HepG2 (cell line): ENCODE results near the gene CD9. TPM values are rescaled to one million over a fixed set of nuclear protein-coding genes. Genes with fewer than 3 reads are reported as not detected.
A peak's percentile ranks its signal among the peaks of the same experiment; 100 is the strongest.

ENCODE experiments used
- BHLHE40 ChIP-seq: IDR thresholded peaks from 2 replicates; pipeline ENCODE4 v1.6.1; 2011; ENCODE audit warnings: low read length, improper control_type of control experiment
- CHD2 ChIP-seq: IDR thresholded peaks from 2 replicates; pipeline ENCODE4 v1.6.1; 2011; ENCODE audit warnings: low read depth, low read length, improper control_type of control experiment
- CHD4 ChIP-seq: fragments of 200-600 bp; sonication (generic); IDR thresholded peaks from 2 replicates; pipeline ENCODE4 v1.7.0; 2017; ENCODE audit warnings: mild to moderate bottlenecking, low read length, borderline replicate concordance
- HDAC6 ChIP-seq: fragments of 200-600 bp; sonication (generic); IDR thresholded peaks from 2 replicates; pipeline ENCODE4 v1.7.0; 2017; ENCODE audit warnings: mild to moderate bottlenecking, antibody characterized with exemption, low read length, low read depth
- HNF4A ChIP-seq: sonication (generic); formaldehyde crosslinking; IDR thresholded peaks from 2 replicates; pipeline ENCODE4 v1.4.0; 2020; ENCODE audit warnings: missing genetic modification reagents
- ISL2 ChIP-seq: sonication (generic); formaldehyde crosslinking; IDR thresholded peaks from 2 replicates; pipeline ENCODE4 v1.5.0; 2020; ENCODE audit warnings: missing genetic modification reagents
- JUN ChIP-seq: sonication (generic); formaldehyde crosslinking; IDR thresholded peaks from 2 replicates; pipeline ENCODE4 v1.4.0; 2020; ENCODE audit warnings: mild to moderate bottlenecking, missing genetic modification reagents
- MAX ChIP-seq: IDR thresholded peaks from 2 replicates; pipeline ENCODE4 v1.6.1; 2012; ENCODE audit warnings: inconsistent platforms
- MED1 ChIP-seq: sonication (generic); formaldehyde crosslinking; IDR thresholded peaks from 2 replicates; pipeline ENCODE4 v1.4.0; 2020; ENCODE audit warnings: missing genetic modification reagents
- PITX1 ChIP-seq: sonication (generic); formaldehyde crosslinking; IDR thresholded peaks from 2 replicates; pipeline ENCODE4 v1.5.1; 2020; ENCODE audit warnings: mild to moderate bottlenecking, missing genetic modification reagents
- POLR2AphosphoS5 ChIP-seq: IDR thresholded peaks from 2 replicates; pipeline ENCODE4 v1.6.1; 2012; ENCODE audit warnings: low read depth, low read length
- SALL1 ChIP-seq: sonication (generic); formaldehyde crosslinking; IDR thresholded peaks from 2 replicates; pipeline ENCODE4 v1.8.0; 2022; ENCODE audit warnings: mild to moderate bottlenecking, missing genetic modification reagents
- SETDB1 ChIP-seq: sonication (generic); formaldehyde crosslinking; IDR thresholded peaks from 2 replicates; pipeline ENCODE4 v1.5.1; 2020; ENCODE audit warnings: missing genetic modification reagents, mild to moderate bottlenecking, borderline replicate concordance
- TARDBP ChIP-seq: sonication (generic); formaldehyde crosslinking; IDR thresholded peaks from 2 replicates; pipeline ENCODE4 v1.8.0; 2022; ENCODE audit warnings: mild to moderate bottlenecking, missing genetic modification reagents
- TERF1 ChIP-seq: sonication (generic); formaldehyde crosslinking; IDR thresholded peaks from 2 replicates; pipeline ENCODE4 v1.8.0; 2022; ENCODE audit warnings: mild to moderate bottlenecking, missing genetic modification reagents, moderate library complexity
- THAP7 ChIP-seq: sonication (generic); formaldehyde crosslinking; IDR thresholded peaks from 2 replicates; pipeline ENCODE4 v1.8.1; 2023; ENCODE audit warnings: mild to moderate bottlenecking, missing genetic modification reagents
- ZC3H4 ChIP-seq: sonication (generic); formaldehyde crosslinking; IDR thresholded peaks from 2 replicates; pipeline ENCODE4 v1.4.0; 2020; ENCODE audit warnings: missing genetic modification reagents, borderline replicate concordance
- ZFY ChIP-seq: sonication (generic); formaldehyde crosslinking; IDR thresholded peaks from 2 replicates; pipeline ENCODE4 v1.4.0; 2020; ENCODE audit warnings: missing genetic modification reagents
- ZNF230 ChIP-seq: sonication (generic); formaldehyde crosslinking; IDR thresholded peaks from 2 replicates; pipeline ENCODE4 v1.4.0; 2020; ENCODE audit warnings: mild to moderate bottlenecking, missing genetic modification reagents
- ZNF615 ChIP-seq: sonication (generic); formaldehyde crosslinking; IDR thresholded peaks from 2 replicates; pipeline ENCODE4 v1.5.0; 2020; ENCODE audit warnings: mild to moderate bottlenecking, missing genetic modification reagents, borderline replicate concordance
- polyA plus RNA-seq, 8 experiments: library from polyadenylated mRNA; depleted of rRNA in 3 of 8; stranded (reverse) in 7 of 8; unstranded in 1 of 8; fragments of >200 nt; fragmentation: Illumina TruSeq in 4 of 8; extraction: Trizol in 4 of 8; gene quantifications; 2 replicates each; pipeline versions ENCODE4 v1.2.1 to v1.2.3, GENCODE V29; 2011 to 2016; ENCODE audit warnings: low read depth in 4 of 8, missing spikeins in 1 of 8, mixed read lengths in 1 of 8; ENCODE audit not compliant: insufficient read depth in 1 of 8
- total RNA-seq, 5 experiments: library from RNA; depleted of rRNA; stranded (reverse); fragments of >200 nt; fragmentation: Illumina TruSeq; extraction: Trizol; gene quantifications; 2 replicates each; pipeline ENCODE4 v1.2.3, GENCODE V29; 2016; ENCODE audit warnings: low read depth in 1 of 5
- TF ChIP-seq, protein P1 (sequence below): sonication (generic); formaldehyde crosslinking; IDR thresholded peaks from 2 replicates; pipeline ENCODE4 v1.5.0; 2020; ENCODE audit warnings: missing genetic modification reagents, mild to moderate bottlenecking, borderline replicate concordance
- TF ChIP-seq, protein P2 (sequence below): sonication (generic); formaldehyde crosslinking; IDR thresholded peaks from 2 replicates; pipeline ENCODE4 v1.8.1; 2023; ENCODE audit warnings: mild to moderate bottlenecking, missing genetic modification reagents
- TF ChIP-seq, protein P3 (sequence below): sonication (generic); formaldehyde crosslinking; IDR thresholded peaks from 2 replicates; pipeline ENCODE4 v1.8.0; 2022; ENCODE audit warnings: mild to moderate bottlenecking, missing genetic modification reagents

CD9 gene
- total and polyA plus RNA-seq, 2 of the 13 experiments (the other 11 are each of a cell fraction or from before 2014, with no cell fraction given) = 5.8 to 38.3 TPM

- TF ChIP-seq CHD4 = no peak
- peak; percentile 60; the same call in 1 of the 2 replicates for TF ChIP-seq SALL1 (CRISPR knock-in tag)
- TF ChIP-seq POLR2AphosphoS5 = peak; percentile 40; the same call in 1 of the 2 replicates
- TF ChIP-seq ZNF615 (CRISPR knock-in tag) = no peak
- peak; percentile 15; the same call in 1 of the 2 replicates for TF ChIP-seq ZNF230 (CRISPR knock-in tag)
- no peak for TF ChIP-seq ZC3H4
- TF ChIP-seq, protein P1, sequence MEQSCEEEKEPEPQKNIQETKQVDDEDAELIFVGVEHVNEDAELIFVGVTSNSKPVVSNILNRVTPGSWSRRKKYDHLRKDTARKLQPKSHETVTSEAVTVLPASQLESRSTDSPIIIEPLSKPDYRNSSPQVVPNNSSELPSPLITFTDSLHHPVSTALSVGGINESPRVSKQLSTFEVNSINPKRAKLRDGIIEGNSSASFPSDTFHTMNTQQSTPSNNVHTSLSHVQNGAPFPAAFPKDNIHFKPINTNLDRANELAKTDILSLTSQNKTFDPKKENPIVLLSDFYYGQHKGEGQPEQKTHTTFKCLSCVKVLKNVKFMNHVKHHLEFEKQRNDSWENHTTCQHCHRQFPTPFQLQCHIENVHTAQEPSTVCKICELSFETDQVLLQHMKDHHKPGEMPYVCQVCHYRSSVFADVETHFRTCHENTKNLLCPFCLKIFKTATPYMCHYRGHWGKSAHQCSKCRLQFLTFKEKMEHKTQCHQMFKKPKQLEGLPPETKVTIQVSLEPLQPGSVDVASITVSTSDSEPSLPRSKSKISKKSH = no peak
- TF ChIP-seq, protein P2, sequence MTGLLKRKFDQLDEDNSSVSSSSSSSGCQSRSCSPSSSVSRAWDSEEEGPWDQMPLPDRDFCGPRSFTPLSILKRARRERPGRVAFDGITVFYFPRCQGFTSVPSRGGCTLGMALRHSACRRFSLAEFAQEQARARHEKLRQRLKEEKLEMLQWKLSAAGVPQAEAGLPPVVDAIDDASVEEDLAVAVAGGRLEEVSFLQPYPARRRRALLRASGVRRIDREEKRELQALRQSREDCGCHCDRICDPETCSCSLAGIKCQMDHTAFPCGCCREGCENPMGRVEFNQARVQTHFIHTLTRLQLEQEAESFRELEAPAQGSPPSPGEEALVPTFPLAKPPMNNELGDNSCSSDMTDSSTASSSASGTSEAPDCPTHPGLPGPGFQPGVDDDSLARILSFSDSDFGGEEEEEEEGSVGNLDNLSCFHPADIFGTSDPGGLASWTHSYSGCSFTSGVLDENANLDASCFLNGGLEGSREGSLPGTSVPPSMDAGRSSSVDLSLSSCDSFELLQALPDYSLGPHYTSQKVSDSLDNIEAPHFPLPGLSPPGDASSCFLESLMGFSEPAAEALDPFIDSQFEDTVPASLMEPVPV (CRISPR knock-in tag) = 0 out of 2 replicates have a peak, but pooled peaks have one; percentile 65
- peak; percentile 62 for TF ChIP-seq HNF4A (CRISPR knock-in tag)
- no peak for TF ChIP-seq JUN (CRISPR knock-in tag)
- no peak; the same call in none of the 2 replicates for TF ChIP-seq MED1 (CRISPR knock-in tag)
- peak; percentile 78 for TF ChIP-seq ZFY (CRISPR knock-in tag)
- TF ChIP-seq TARDBP = 0 out of 2 replicates have a peak, but pooled peaks have one; percentile 33
- 0 out of 2 replicates have a peak, but pooled peaks have one; percentile 2 for TF ChIP-seq THAP7 (CRISPR knock-in tag)
- no peak for TF ChIP-seq SETDB1
- TF ChIP-seq MAX = peak; percentile 53
- TF ChIP-seq BHLHE40 = peak; percentile 47; the same call in 1 of the 2 replicates
- TF ChIP-seq ISL2 (CRISPR knock-in tag) = peak; percentile 18; the same call in 1 of the 2 replicates
- TF ChIP-seq TERF1 = no peak
- 0 out of 2 replicates have a peak, but pooled peaks have one; percentile 7 for TF ChIP-seq PITX1 (CRISPR knock-in tag)
- TF ChIP-seq, protein P3, sequence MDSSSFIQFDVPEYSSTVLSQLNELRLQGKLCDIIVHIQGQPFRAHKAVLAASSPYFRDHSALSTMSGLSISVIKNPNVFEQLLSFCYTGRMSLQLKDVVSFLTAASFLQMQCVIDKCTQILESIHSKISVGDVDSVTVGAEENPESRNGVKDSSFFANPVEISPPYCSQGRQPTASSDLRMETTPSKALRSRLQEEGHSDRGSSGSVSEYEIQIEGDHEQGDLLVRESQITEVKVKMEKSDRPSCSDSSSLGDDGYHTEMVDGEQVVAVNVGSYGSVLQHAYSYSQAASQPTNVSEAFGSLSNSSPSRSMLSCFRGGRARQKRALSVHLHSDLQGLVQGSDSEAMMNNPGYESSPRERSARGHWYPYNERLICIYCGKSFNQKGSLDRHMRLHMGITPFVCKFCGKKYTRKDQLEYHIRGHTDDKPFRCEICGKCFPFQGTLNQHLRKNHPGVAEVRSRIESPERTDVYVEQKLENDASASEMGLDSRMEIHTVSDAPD (CRISPR knock-in tag) = peak; percentile 67; the same call in 1 of the 2 replicates
- TF ChIP-seq CHD2 = no peak
- TF ChIP-seq HDAC6 = no peak
Observed at GRCh38 chr12:6182279-6182898, 17.8 kb upstream of the CD9 start (continued).
